Smooth muscle cell of the umbilical artery (primary cell): ENCODE measurements around the gene COQ10A. TPM values are rescaled to one million over a fixed set of nuclear protein-coding genes. Genes with fewer than 3 reads are reported as not detected.

ENCODE experiments used
- total RNA-seq: library from RNA; depleted of rRNA; stranded (reverse); fragments of >200 nt; gene quantifications from 2 replicates; pipeline ENCODE4 v1.2.3, GENCODE V29; 2014

Gene COQ10A
- 7.1 and 13.4 TPM in 2 replicates for total RNA-seq

GRCh38 chr12:56266693-56267442 lies at the start of gene COQ10A:
COQ10A (plus strand) TSS chr12:56266942; CDS start chr12:56267119, 177 bp downstream.

GRCh38 chr12:56221757-56222530 lies 44.8 kb upstream of the COQ10A start, which contains the start of gene RNF41:
RNF41 (minus strand) TSS chr12:56221922; CDS start chr12:56214047, 7,875 bp downstream.

GRCh38 chr12:56224102-56224701 lies 42.5 kb upstream of the COQ10A start, which contains the start of gene NABP2:
NABP2 (plus strand) TSS chr12:56224342; CDS start chr12:56224857, 515 bp downstream.

GRCh38 chr12:56229916-56230431 lies 36.8 kb upstream of the COQ10A start, which contains the start of gene SLC39A5:
SLC39A5 (plus strand) TSS chr12:56230051; CDS start chr12:56231275, 1,224 bp downstream.

GRCh38 chr12:56258068-56258819 lies 8.5 kb upstream of the COQ10A start, which contains the start of gene ANKRD52:
ANKRD52 (minus strand) TSS chr12:56258384; CDS start chr12:56258269, 115 bp downstream.

GRCh38 chr12:56299853-56300643 lies 33.3 kb downstream of the COQ10A start, which contains the start of gene CS:
CS (minus strand) TSS chr12:56300330; CDS start chr12:56300201, 129 bp downstream.

GRCh38 chr12:56315622-56316473 lies 49.1 kb downstream of the COQ10A start, which contains the start of gene CNPY2:
CNPY2 (minus strand) TSS chr12:56315988; CDS start chr12:56315217, 771 bp downstream.

Other genes starting within 250 kb of the COQ10A start
- 1.5 and 2.1 TPM in 2 replicates for gene IKZF4, start 245.9 kb upstream of the COQ10A start, total RNA-seq
- gene RPS26, start 225.0 kb upstream of the COQ10A start, total RNA-seq = 214 and 242 TPM in 2 replicates
- under 0.01 and 0.23 TPM in 2 replicates for gene ERBB3, start 186.8 kb upstream of the COQ10A start, total RNA-seq
- 93.5 and 173 TPM in 2 replicates for gene PA2G4, start 162.4 kb upstream of the COQ10A start, total RNA-seq
- gene RPL41, start 150.3 kb upstream of the COQ10A start, total RNA-seq = 1,282 and 1,487 TPM in 2 replicates
- gene ZC3H10, start 148.7 kb upstream of the COQ10A start, total RNA-seq = 4.5 and 5.3 TPM in 2 replicates
- gene ESYT1, start 138.7 kb upstream of the COQ10A start, total RNA-seq = 136 and 210 TPM in 2 replicates
- gene MYL6B, start 114.4 kb upstream of the COQ10A start, total RNA-seq = 51.1 and 83.1 TPM in 2 replicates
- gene MYL6, start 108.6 kb upstream of the COQ10A start, total RNA-seq = 1,143 and 1,914 TPM in 2 replicates
- 27.3 and 39.4 TPM in 2 replicates for gene SMARCC2, start 77.5 kb upstream of the COQ10A start, total RNA-seq
- gene RNF41, start 45.0 kb upstream of the COQ10A start, total RNA-seq = 127 and 135 TPM in 2 replicates
- 21.1 and 23.6 TPM in 2 replicates for gene NABP2, start 42.6 kb upstream of the COQ10A start, total RNA-seq
- gene SLC39A5, start 36.9 kb upstream of the COQ10A start, total RNA-seq = not detected in 2 replicates
- gene ANKRD52, start 8.6 kb upstream of the COQ10A start, total RNA-seq = 25.8 and 46.2 TPM in 2 replicates
- gene CS, start 33.4 kb downstream of the COQ10A start, total RNA-seq = 62.4 and 198 TPM in 2 replicates
- 97.3 and 152 TPM in 2 replicates for gene CNPY2, start 49.0 kb downstream of the COQ10A start, total RNA-seq
- gene PAN2, start 67.1 kb downstream of the COQ10A start, total RNA-seq = 15.7 and 22.2 TPM in 2 replicates
- not detected in 2 replicates for gene IL23A, start 71.9 kb downstream of the COQ10A start, total RNA-seq
- 173 and 265 TPM in 2 replicates for gene STAT2, start 93.2 kb downstream of the COQ10A start, total RNA-seq
- not detected in 2 replicates for gene APOF, start 95.9 kb downstream of the COQ10A start, total RNA-seq
- gene TIMELESS, start 182.5 kb downstream of the COQ10A start, total RNA-seq = 3.6 and 9.3 TPM in 2 replicates
- not detected in 2 replicates for gene MIP, start 187.7 kb downstream of the COQ10A start, total RNA-seq
- gene SPRYD4, start 201.6 kb downstream of the COQ10A start, total RNA-seq = 1.2 and 1.4 TPM in 2 replicates
- gene GLS2, start 221.2 kb downstream of the COQ10A start, total RNA-seq = 0.18 TPM in 1 of 2 replicates, not detected in the other